Measurements from ENCODE around the gene MPL.
"Not testable (repeated sequence)": the region's sequence is repeated elsewhere in the genome, so short reads cannot be mapped to it uniquely, and the experiment has no call there.

MPL gene

DNA sequence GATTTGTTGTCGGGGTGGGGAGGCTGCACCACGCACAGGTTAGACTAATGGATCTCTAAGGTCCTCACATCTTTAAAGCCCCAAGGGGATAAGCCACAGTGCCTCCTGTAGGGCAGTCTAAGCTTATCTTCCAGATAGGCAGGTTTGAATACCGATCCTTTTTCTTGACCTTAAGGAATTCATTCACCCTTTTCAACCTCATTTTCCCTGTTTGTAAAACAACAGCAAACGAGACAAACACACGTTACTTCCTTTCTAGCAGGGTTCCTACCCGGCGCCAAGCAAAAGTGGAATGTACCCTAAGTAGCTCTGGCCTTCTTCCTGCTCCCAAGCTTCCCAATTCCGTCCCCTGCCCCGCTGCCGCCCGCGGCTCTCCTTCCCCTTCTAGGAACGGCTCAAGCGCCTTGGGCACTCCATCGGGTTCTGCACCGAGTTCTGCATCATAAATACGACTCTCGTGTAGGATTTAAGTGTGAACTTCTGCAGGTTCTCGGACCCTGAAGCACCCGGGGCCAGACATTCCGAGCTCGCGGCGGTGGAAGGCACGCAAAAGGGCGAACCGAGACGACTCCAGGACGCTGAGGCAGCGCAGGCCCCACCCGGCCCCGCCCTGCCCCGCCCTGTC, 20.6 kb downstream of the MPL start:
- peak; percentile 61 for DNase-seq

DNA sequence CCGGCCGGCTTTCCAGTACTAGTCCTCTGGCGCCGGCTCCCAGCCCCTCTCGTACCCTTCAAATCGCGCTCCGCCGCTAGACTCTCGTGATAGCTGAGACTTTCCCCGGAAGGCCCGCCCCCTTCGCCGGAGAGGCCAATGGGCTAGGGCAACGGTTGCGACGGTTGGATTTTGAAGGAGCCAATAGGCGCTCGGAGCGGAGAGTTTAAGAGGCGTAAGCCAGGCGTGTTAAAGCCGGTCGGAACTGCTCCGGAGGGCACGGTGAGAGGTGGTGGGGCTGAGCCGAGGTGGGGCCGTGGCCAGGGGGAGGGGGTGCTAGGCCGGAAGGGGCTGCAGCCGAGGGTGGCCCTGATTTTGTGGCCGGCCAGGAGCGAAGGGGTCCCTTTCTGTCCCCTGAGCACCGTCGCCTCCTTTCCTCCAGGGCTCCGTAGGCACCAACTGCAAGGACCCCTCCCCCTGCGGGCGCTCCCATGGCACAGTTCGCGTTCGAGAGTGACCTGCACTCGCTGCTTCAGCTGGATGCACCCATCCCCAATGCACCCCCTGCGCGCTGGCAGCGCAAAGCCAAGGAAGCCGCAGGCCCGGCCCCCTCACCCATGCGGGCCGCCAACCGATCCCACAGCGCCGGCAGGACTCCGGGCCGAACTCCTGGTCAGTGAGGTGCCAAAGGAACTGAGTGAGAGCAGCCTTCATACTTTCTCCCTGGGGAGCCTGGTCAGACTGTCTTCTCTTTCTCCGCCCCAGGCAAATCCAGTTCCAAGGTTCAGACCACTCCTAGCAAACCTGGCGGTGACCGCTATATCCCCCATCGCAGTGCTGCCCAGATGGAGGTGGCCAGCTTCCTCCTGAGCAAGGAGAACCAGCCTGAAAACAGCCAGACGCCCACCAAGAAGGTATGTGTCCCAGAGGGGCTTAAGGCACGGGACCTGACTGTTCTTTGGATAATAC, 21.4 kb downstream of the MPL start, which contains the start of gene CDC20:
Gene CDC20, plus strand, starts transcription at position 236 of the 948 bp plus-strand sequence. Its CDS starts 235 bp downstream, at position 471.
- peak; percentile 92 for DNase-seq

DNA sequence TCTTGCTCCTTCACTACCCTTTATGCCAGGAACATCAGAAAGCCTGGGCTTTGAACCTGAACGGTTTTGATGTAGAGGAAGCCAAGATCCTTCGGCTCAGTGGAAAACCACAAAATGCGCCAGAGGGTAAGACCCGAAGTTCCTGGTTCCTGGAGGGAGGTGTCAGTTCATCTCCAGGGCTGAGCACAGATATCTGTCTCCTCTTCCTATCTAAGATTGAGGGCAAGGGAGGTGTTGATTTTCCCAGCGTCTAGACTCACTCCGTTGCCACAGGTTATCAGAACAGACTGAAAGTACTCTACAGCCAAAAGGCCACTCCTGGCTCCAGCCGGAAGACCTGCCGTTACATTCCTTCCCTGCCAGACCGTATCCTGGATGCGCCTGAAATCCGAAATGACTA, 22.1 kb downstream of the MPL start:
- DNase-seq = no peak

DNA sequence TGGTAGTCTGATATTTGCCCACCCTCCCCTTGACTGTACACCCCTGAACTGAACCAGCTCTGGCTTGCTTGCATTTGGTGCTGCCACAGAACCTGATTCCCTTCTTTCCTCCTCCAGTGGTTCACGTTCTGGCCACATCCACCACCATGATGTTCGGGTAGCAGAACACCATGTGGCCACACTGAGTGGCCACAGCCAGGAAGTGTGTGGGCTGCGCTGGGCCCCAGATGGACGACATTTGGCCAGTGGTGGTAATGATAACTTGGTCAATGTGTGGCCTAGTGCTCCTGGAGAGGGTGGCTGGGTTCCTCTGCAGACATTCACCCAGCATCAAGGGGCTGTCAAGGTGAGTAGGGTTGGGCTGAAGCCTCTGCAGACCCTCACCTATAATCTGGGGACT, 23.0 kb downstream of the MPL start:
- DNase-seq = no peak

DNA sequence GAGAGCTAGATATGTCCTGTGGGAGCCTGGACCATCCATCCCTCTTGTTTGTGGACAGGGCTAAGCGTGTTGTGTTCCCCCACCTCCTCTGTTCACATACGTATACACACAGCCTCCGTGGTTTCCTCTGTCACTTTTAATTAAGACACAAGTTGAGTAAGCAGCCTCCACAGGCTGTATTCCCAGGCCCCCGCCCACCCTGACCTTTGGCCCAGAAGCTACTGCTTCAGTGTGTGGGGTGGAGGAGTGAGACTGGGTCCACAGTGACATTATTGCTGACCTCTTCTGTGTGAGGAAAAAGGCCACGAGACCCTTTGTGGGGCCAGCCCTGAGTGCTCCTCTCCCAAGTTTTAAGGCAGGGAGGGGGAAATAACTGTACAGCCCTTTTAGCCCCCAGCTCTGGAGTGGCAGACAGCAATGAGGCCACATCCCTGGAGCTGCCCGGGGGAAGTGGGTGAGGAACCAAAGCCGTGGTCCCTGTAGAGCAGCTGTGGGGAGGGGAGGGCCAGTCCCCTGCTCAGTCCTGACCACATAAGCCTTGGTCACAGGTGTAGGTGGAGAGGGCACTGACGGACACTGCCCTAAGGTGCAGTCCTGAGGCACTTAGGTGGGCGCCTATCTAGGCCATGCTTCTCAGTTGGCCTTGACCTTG, 25.8 kb downstream of the MPL start:
- no peak for DNase-seq

DNA sequence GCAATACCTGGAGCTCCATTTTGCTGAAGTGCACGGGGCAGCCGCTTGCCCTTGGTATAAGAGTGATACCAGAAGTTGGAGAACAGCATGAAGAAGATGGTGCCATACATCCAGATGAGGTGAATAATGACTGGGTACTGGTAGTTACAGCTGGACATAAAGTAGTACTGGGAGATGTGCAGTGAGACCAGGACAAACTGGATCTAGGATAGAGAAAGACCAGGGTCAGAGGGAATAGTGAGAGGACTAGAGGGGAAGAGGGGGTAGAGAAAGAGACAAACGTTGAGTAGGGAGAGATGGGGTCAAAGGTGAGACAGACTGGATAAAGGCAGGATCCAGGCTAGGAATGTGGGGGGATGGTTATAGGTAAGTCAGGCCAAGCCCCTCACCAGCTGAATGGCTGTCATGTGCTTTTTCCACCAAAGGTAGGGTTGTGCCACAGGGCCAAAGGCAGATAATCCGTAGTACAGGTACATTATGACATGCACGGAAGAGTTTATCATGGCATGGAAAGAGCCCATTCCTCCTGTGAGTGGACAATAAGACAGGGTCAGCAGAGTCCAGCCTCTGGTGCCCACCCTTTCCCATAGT, 26.4 kb downstream of the MPL start:
- DNase-seq = no peak

DNA sequence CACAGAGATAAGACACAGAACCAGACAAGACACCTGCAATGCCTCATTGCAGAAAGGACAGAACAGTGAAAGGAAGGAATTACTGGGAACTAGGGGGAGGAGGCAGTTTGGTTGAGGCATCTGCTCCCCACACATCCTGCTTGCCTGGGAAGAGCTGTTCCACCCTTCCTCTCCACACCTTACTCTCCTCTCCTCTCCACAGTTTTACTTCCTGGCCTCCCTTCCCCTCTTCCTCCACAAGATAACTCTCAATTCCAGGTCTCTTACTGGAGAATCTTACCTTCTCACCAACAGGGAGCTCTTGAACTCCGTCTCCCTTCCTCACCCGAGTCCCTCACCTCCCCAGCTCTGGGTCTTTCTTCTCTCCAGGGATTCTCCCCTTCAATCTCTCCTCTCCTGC, 28.1 kb downstream of the MPL start:
- no peak for DNase-seq

DNA sequence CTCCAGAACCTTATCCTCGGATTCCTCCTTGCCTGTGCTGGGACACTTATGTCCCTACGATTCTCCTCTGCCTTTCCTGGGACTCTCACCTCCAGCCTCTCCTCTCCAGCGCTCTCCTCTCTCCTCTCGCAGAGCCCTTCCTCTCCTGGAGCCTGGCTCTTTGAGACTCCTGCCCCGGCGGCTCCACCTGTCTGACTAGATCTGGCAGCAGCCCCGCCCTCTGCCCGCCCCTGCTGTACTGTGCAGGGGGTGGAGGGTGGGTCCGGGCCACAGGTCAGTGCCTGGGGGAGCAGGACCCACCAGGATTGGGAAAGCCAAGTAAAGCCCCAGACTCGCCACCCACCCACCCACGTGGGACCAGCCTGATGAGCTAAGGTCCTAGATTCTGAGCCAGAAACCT, 28.6 kb downstream of the MPL start:
- DNase-seq = no peak

DNA sequence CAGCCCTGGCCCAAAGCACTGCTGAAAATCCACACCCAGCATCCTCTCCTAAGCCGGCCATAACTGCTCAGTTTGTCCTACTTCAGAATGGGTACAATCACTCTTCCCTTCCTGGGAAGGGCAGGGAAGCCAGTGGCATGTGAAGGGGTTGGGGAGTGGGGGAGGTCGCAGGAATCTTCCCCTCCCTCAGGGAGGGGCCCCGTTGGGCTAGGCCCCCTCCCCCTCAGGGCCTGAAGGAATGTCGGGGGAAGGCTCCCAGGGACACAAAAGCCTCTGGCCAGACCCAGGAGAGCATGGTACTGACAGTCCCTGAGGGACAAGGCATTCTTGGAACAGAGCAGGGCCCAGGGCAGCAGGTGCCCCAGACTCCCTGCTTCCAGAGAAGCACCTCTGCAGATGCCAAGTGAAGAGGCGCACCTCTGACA, 29.0 kb downstream of the MPL start:
- DNase-seq = no peak

DNA sequence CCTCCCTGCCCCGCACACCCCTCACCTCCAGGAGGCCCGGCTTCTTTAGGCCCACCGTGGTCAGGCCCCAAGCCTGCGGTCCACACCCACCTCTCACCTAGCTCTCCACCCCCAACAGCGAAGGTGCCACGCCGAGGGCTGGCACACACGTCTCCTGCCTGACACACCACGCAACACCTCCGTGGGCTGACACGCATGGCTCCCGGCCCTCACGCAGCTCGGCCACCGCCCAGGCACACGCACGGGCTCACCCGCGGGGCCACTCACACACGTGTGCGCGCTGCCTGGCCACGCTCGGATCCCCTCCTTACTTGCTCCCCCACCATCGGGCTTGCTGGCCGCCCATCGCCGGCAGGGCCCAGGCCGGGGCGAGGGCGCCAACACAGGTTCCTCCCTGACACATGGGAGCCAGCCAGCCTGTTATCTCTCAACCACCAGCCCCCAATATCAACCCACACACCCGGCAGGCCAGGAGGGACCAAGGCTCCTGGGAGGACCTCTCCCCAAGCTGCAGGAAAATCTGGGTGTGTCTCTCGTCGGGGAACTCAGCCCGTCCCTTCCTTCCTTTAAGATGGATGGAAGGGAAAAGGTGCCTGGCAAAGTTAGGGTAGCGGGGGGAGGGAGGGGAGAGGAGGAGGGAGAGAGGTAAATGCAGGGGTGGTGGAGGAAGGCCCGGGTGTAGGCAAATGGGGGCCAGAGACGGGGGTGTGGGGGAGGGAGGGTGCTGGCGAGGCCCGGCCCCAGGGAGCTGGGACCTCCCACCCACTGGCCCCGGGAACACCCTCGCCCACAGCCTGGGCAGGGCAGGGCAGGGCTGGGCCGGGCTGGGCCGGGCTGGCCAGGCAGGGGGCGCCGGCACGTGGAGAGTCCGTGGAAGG, 29.6 kb downstream of the MPL start:
- DNase-seq = no peak

DNA sequence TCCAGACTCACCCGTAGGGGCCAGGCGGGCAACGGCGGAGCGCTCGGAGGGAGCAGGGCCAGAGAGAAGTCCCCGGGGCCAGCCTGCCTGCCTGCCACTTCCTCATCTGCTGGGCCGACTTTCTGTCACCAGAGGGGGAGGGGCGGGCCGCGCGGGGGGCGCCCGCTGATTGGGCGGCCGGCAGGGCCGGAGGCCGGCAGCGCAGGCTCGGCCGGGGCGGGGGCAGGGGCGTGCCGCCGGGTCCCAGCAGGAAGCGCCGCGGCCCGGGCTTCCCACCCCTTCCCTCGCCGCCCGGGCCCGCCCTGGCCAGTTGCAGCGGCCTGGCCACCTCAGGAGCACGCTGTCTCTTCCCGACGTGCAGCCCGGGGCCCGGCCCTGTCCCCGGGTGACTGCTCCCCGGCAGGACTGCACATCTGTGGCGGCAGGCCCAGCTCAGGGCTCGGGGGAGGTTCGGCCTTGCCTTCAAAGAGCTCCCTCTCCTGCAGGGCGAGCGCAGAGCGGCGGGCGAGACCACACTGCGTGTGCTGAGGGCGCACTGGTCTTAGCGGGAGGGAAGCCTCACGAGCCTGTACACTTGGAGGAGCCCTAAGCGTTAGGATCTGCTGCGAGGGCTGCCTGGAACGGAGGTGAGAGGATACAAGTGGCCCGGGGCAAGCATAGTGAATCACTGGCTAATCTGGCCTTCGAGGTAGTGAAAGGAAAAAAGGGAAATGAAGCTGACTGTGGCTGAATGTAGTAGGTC, 30.5 kb downstream of the MPL start, which contains the start of gene ELOVL1:
Gene ELOVL1, minus strand, starts transcription at position 108 of the 742 bp plus-strand sequence. CDS start 2,402 bp downstream, outside the sequence.
- peak; percentile 48 for DNase-seq

DNA sequence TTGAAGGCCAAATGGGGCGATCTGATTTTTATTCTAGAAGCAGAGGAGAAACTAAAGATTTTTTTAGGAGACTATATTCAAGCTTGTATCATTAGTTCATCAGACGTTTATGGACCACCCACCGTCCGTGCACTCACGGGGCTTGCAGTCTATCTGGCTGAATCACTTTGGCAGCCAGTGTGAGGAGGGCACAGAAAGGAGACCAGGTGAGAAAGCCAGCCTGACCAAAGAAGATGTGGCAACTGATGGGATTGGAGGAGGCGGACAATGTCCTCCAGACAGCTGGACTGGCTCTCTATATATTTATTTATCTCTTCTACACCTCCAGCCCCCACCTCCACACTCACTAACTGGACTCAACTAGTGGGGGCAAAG, 31.0 kb downstream of the MPL start:
- no peak for DNase-seq

DNA sequence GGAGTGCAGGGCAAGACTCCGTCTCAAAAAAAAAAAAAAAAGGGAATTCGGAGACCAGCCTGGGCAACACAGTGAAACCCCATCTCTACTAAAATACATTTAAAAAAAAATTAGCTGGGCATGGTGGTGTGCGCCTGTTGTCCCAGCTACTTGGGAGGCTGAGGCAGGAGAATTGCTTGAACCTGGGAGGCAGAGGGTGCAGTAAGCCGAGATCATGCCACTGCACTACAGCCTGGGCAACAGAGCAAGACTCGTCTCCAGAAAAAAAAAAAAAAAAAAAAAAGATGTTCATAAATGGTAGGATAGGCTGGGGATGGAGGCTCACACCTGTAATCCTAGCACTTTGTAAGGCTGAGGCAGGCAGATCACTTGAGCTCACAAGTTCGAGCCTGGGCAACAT, 32.2 kb downstream of the MPL start:
- not testable (repeated sequence) for DNase-seq

DNA sequence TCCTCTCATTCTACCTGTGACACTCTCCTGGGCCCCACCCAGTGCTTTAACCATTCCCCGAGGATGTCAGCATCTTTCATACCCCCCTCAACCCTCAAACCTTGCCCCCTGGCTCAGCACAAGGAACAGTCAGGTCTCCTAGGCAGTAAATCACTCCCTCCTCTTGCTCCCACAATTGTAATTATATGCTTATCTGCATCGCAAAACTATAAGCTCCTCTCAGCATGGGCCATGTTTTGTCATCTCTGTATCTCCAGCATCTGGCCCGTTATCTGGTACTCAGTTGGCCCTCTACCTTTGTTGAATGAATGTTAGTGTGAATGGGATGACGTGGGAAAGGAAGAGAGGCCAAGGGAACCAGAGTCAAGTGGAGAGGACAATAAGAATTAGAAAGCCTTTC, 32.9 kb downstream of the MPL start:
- no peak for DNase-seq

DNA sequence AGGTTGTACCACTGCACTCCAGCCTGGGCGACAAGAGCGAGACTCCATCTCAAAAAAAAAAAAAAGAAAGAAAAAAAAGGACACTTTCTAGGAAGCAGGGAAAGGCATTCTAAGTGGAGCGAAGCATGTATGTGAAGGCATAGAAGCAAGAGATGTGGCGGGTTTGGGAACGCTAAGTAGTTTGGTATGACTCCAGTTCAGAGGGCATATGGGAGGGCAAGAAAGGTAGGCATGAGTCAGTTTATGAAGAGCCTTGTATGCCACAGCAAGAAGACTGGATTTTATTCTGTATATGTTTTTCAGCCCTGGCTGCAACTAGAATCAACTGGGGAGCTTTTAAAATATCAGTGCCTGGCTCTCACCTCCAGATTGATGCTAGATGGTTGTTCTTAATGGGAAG, 34.6 kb downstream of the MPL start:
- no peak for DNase-seq

DNA sequence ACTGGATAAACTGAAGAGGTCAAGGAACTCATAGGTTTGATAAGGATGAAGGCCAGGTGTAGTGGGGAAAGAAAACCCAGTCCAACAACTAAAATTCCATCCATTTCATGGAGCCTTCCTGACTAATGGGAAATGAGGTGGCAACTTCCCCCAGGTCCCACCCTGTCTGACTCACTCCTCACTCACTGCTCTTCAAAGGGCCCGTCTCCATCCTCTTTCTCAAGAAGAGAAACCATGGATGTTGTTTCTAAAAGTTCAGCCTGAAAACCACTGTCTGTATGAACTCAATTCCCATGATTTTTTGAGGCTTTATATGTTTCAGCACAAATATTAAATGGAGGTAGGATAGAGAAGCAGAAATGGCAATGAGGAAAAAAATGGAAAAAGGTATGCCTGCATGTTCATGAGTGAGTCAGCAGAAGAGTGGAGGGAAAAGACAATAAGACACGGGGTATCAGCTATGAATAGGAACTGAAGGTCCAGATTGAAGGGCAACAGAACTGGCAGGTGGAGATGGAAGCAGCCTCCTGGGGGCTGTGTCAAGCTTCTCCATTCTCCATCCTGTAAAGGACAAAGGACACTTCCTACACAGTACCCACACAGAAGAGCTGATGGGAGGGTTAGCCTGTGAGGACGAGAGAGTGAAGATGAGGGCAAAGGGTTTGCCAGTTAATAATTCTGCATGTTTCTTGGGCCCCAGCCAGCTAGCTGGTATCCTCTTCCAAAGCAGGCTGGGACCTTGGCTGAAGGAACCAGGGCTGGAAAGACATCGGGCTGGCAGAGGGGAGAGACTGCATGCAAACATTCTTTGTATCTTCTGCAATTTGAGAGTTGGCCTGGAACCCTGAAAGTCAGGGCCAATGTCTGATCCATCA, 35.7 kb downstream of the MPL start:
- DNase-seq = no peak

DNA sequence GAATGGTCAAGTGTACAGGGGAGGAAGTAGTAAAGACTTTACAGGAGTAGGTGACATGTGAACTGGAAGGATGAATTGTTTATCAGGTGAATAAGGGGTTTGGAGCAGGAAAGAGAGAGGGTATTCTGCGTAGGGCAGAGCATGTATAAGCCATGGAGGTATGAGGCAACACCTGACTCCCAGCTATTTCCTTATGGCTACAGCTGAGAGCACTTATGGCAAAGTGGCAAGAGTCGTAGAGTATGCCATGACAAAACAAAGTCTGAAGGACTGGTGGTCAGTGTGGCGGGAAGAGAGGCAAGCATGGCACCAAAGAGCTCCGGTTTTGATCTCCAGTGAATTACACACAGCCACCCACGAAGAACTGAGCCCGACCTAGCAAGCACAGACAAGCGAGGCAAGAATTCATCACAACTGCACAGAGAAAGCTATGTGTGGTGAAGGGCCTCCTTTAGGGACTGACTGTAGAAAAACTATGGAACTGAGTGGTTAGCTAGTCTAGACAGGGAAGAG, 39.2 kb downstream of the MPL start:
- DNase-seq = no peak

DNA sequence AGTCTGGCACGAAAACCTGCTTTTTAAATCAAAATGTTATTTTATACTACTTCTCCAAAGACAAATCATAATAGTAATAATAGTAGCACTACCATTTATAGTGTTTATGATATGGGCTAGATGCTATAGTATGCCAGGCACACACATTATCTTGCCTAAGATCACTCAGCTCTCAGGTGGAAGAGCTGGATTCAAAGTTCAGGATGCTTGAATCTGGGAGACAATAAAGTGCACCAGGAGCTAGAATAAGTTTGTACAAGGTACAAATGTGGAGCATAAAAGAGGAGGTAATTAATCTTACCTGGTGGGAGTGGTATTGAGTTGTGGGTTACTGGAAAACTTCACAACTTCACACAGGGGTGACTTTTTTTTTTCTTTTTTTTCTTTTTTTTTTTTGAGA, 40.2 kb downstream of the MPL start:
- DNase-seq = no peak

DNA sequence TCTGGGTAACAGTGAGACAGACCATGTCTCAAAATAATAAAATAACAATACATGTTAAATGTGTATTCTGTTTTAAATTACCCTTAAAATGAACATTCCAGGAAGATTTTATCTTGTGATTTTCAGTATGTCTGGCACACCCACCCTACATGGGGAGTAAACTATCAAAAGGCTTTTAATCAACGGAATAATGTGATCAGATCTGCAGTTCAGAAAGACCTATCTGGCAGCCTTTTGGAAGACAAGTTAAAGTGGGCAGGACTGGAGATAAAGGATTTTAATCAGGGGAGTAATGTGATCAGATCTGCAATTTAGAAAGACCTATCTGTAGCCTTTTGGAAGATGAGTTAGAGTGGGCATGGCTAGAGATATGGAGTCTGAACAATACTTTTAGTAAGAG, 41.9 kb downstream of the MPL start:
- no peak for DNase-seq

DNA sequence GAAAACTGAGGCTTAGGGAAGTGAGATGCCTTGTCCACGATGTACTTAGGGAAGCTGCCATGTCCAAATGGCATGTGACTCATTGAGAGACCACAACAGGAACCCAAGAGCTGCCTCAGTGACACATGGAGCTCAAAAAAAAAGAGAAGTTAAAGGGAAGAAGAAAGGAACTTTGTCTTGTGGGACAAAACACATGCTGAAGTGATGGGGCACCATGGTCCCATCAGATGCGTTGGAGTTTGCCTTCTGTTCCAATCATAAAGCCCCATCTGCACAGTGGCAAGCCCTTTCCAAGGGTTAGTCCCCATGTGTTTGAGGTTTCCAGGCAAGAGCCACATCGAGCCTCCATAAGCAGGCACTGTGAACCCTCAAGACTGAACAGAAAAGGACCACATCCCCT, 44.0 kb downstream of the MPL start:
- no peak for DNase-seq
